SK-N-SH (cell line): ENCODE measurements around the gene SCAI.

Experiments
- CTCF ChIP-seq: fragments of 200-600 bp; sonication (generic); IDR thresholded peaks from 2 replicates; pipeline ENCODE4 v1.6.1; 2017; ENCODE audit warnings: antibody characterized with exemption, mild to moderate bottlenecking, moderate library complexity
- EP300 ChIP-seq, 2 experiments: IDR thresholded peaks; 2 replicates each; pipeline versions ENCODE4 v1.4.0 to v1.6.1; 2012; ENCODE audit warnings: borderline replicate concordance in 1 of 2, low read depth in 1 of 2, low read length in 1 of 2
- EZH2phosphoT487 ChIP-seq: fragments of 200-600 bp; sonication (generic); IDR thresholded peaks from 2 replicates; pipeline ENCODE4 v1.6.1; 2017; ENCODE audit warnings: low read depth, mixed run types, mild to moderate bottlenecking, antibody characterized with exemption, moderate library complexity, borderline replicate concordance
- GABPA ChIP-seq: IDR thresholded peaks from 2 replicates; pipeline ENCODE4 v1.4.0; 2012; ENCODE audit warnings: low read depth, mild to moderate bottlenecking
- POLR2AphosphoS5 ChIP-seq: IDR thresholded peaks from 2 replicates; pipeline ENCODE4 v1.6.1; 2012; ENCODE audit warnings: low read depth, low read length
- RAD21 ChIP-seq: IDR thresholded peaks from 2 replicates; pipeline ENCODE4 v1.6.1; 2012; ENCODE audit warnings: mild to moderate bottlenecking, low read length
- REST ChIP-seq: IDR thresholded peaks from 2 replicates; pipeline ENCODE4 v1.6.1; 2012; ENCODE audit warnings: mild to moderate bottlenecking, low read depth, low read length, moderate library complexity
- ZBTB33 ChIP-seq: IDR thresholded peaks from 2 replicates; pipeline ENCODE4 v1.4.0; 2012; ENCODE audit warnings: low read depth, borderline replicate concordance

- TF ChIP-seq CTCF (no peak), EP300 (IDR thresholded peaks at IDR 0.05; ENCODE audit: borderline replicate concordance in 1 of 2, low read depth in 1 of 2, low read length in 1 of 2) (no peak), POLR2AphosphoS5 (no peak), REST (no peak), EZH2phosphoT487 (no peak), GABPA (no peak), RAD21 (no peak), ZBTB33 (no peak)
Observed at GRCh38 chr9:125169895-125170294, 26.6 kb upstream of the SCAI start.
